ENCODE measurements around the gene EXOC3L4. TPM values are rescaled to one million over a fixed set of nuclear protein-coding genes. Genes with fewer than 3 reads are reported as not detected.

The EXOC3L4 gene
- total and polyA plus RNA-seq, 2 donors (not counting 3 experiments of a cell fraction or from before 2014, with no cell fraction given), result not detected

GRCh38 chr14:103130017-103130764 lies 35.7 kb downstream of the EXOC3L4 start:
- no peak for DNase-seq (ENCODE audit: low read depth, low spot score)
- H3K79me2 ChIP-seq (ENCODE audit: control insufficient read depth, insufficient read depth, low read length), result no peaks in the 10 kb centered on the region
- H3K4me2 ChIP-seq (ENCODE audit: insufficient read depth, low read length), result no peak overlapping the region
- H3K4me1 ChIP-seq (ENCODE audit: control insufficient read depth, extremely low read depth, insufficient read depth, low read length), result peaks cover 16% of the 10 kb centered on the region
- H3K9me3 ChIP-seq (replicated peaks; ENCODE audit: control insufficient read depth, insufficient read depth, low read length), result no peaks in the 10 kb centered on the region
- POLR2A ChIA-PET, result no interaction called here
- BruUV-seq (replicated peaks), result no TSS peak
- H3K27me3 ChIP-seq (ENCODE audit: control insufficient read depth in 2 of 2, insufficient read depth in 2 of 2, low read length in 2 of 2), result no peaks in the 10 kb centered on the region
- H2AFZ ChIP-seq (ENCODE audit: low read depth, low read length), result no peak overlapping the region
- CTCF ChIA-PET, result interaction anchor here (0.5 to 6.9 kb wide), 5 partner anchors 11 to 162 kb away, joined by 3 to 86 read pairs (median 5); no protein-coding TSS in a partner anchor
- peaks cover 0 to 26% of the 10 kb centered on the region in 2 experiments for H3K36me3 ChIP-seq (ENCODE audit: control insufficient read depth in 2 of 2, extremely low read depth in 1 of 2, insufficient read depth in 2 of 2, low read length in 2 of 2)
- TF ChIP-seq POLR2A (IDR thresholded peaks at IDR 0.05; ENCODE audit: low read depth, low read length) (no peak), FOS (IDR thresholded peaks at IDR 0.05; ENCODE audit: borderline replicate concordance, insufficient read depth, low read length) (no peak), EZH2 (IDR thresholded peaks at IDR 0.05; ENCODE audit: borderline replicate concordance, low read depth, low read length, severe bottlenecking) (no peak), GATA2 (IDR thresholded peaks at IDR 0.05; ENCODE audit: insufficient read depth, insufficient read length, low read depth, low read length) (no peak), POLR2AphosphoS5 (IDR thresholded peaks at IDR 0.05; ENCODE audit: insufficient read depth, low read depth, low read length) (no peak), JUN (IDR thresholded peaks at IDR 0.05; ENCODE audit: borderline replicate concordance, insufficient read depth, insufficient read length, low read depth) (no peak), MYC (IDR thresholded peaks at IDR 0.05; ENCODE audit: low read depth, low read length) (no peak), CTCF (IDR thresholded peaks at IDR 0.05; ENCODE audit: extremely low read depth in 1 of 2, insufficient read depth in 1 of 2, low read depth in 1 of 2, low read length in 2 of 2) (no peak), MAX (IDR thresholded peaks at IDR 0.05; ENCODE audit: insufficient read depth, insufficient read length) (no peak)
- FAIRE-seq, result no peak
- intact Hi-C loops (cut with micrococcal nuclease) (no loop called here), dilution Hi-C loops (cut with MboI; ENCODE audit: extremely low pct_ligation_motif_present, low sequenced_read_pairs) (no loop called here)
- H3K27ac ChIP-seq (ENCODE audit: insufficient read depth, low read depth, low read length), result no peak overlapping the region
- no peaks in the 10 kb centered on the region for H3K9me1 ChIP-seq (replicated peaks; ENCODE audit: control insufficient read depth, extremely low read depth, insufficient read depth, low read length)
- H3K9ac ChIP-seq (replicated peaks; ENCODE audit: extremely low read depth, insufficient read depth, low read length), result no peak overlapping the region
- H3K4me3 ChIP-seq (replicated peaks in 1 of 3; ENCODE audit: insufficient read depth in 1 of 3, low read depth in 1 of 3, low read length in 3 of 3), result no peak overlapping the region
- H4K20me1 ChIP-seq (replicated peaks; ENCODE audit: control insufficient read depth, extremely low read depth, insufficient read depth, low read length), result no peaks in the 10 kb centered on the region
